Ishikawa (cell line): ENCODE results near the gene SPDYE6.

Experiments
- CEBPB ChIP-seq: IDR thresholded peaks from 2 replicates; pipeline ENCODE4 v1.6.1; 2012
- CREB1 ChIP-seq: IDR thresholded peaks from 2 replicates; pipeline ENCODE4 v1.6.1; 2012; ENCODE audit warnings: low read depth
- EGR1 ChIP-seq: IDR thresholded peaks from 2 replicates; pipeline ENCODE4 v1.6.1; 2012
- EP300 ChIP-seq: IDR thresholded peaks from 2 replicates; pipeline ENCODE4 v1.6.1; 2012; ENCODE audit warnings: borderline replicate concordance
- FOXM1 ChIP-seq: IDR thresholded peaks from 2 replicates; pipeline ENCODE4 v1.6.1; 2012; ENCODE audit warnings: low read depth, borderline replicate concordance
- MAX ChIP-seq: IDR thresholded peaks from 2 replicates; pipeline ENCODE4 v1.6.1; 2012
- NFIC ChIP-seq: IDR thresholded peaks from 2 replicates; pipeline ENCODE4 v1.6.1; 2012
- RAD21 ChIP-seq: IDR thresholded peaks from 2 replicates; pipeline ENCODE4 v1.6.1; 2012; ENCODE audit warnings: low read depth
- REST ChIP-seq: IDR thresholded peaks from 2 replicates; pipeline ENCODE4 v1.6.1; 2012; ENCODE audit warnings: low read depth, mild to moderate bottlenecking
- TAF1 ChIP-seq: IDR thresholded peaks from 2 replicates; pipeline ENCODE4 v1.6.1; 2012; ENCODE audit warnings: low read depth, mild to moderate bottlenecking
- TCF12 ChIP-seq: IDR thresholded peaks from 2 replicates; pipeline ENCODE4 v1.6.1; 2012; ENCODE audit warnings: low read depth
- TEAD4 ChIP-seq: IDR thresholded peaks from 2 replicates; pipeline ENCODE4 v1.6.1; 2012
- YY1 ChIP-seq: IDR thresholded peaks from 2 replicates; pipeline ENCODE4 v1.6.1; 2012; ENCODE audit warnings: low read depth
- ZBTB7A ChIP-seq: IDR thresholded peaks from 2 replicates; pipeline ENCODE4 v1.6.1; 2012; ENCODE audit warnings: low read depth
- TF ChIP-seq, protein P1 (sequence below): IDR thresholded peaks from 2 replicates; pipeline ENCODE4 v1.6.1; 2012

SPDYE6 gene

DNA sequence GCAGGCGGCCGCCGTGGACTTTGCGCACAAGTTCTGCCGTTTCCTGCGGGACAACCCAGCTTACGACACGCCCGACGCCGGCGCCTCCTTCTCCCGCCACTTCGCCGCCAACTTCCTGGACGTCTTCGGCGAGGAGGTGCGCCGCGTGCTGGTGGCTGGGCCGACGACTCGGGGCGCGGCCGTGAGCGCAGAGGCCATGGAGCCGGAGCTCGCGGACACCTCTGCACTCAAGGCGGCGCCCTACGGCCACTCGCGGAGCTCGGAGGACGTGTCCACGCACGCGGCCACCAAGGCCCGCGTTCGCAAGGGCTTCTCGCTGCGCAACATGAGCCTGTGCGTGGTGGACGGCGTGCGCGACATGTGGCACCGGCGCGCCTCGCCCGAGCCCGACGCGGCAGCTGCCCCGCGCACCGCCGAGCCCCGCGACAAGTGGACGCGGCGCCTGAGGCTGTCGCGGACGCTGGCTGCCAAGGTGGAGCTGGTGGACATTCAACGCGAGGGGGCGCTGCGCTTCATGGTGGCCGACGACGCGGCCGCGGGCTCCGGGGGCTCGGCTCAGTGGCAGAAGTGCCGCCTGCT is 55.5 kb downstream of the SPDYE6 start:
- TF ChIP-seq REST, result no peak
- TF ChIP-seq NFIC, result no peak
- TF ChIP-seq FOXM1, result no peak

- TF ChIP-seq CREB1 (no peak), EP300 (no peak), CEBPB (no peak), ZBTB7A (no peak), RAD21 (no peak)
Observed at GRCh38 chr7:102297487-102298218, 58.6 kb downstream of the SPDYE6 start.

DNA sequence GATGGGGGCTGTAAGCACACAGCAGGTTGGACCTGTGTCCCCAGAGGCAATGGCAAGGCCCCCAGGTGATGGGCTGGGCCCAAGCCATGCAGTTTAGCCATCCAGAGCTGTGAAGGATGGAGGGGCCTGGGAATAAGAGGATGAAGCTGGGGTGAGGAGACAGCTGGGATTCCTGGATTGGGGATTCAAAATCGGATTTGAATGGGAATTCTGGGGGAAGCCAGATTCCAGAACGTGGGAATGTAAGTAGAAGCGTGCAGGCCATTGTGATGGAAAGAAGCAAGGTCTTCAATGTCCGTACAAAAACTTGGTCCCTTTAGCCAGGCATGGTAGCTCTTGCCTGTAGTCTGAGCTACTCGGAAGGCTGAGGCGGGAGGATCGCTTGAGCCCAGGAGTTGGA is 59.7 kb downstream of the SPDYE6 start:
- TF ChIP-seq CREB1 (no peak), TAF1 (no peak), TCF12 (no peak), FOXM1 (no peak), CEBPB (no peak), ZBTB7A (no peak), NFIC (no peak), RAD21 (no peak), YY1 (no peak), EGR1 (no peak), TEAD4 (no peak), REST (no peak), EP300 (no peak), MAX (no peak)
- TF ChIP-seq, protein P1, sequence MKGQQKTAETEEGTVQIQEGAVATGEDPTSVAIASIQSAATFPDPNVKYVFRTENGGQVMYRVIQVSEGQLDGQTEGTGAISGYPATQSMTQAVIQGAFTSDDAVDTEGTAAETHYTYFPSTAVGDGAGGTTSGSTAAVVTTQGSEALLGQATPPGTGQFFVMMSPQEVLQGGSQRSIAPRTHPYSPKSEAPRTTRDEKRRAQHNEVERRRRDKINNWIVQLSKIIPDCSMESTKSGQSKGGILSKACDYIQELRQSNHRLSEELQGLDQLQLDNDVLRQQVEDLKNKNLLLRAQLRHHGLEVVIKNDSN, result no peak

GRCh38 chr7:102296179-102296438 is 60.1 kb downstream of the SPDYE6 start:
- no peak for TF ChIP-seq RAD21
- no peak for TF ChIP-seq TCF12
- no peak for TF ChIP-seq NFIC
- TF ChIP-seq CEBPB, result no peak
